Memory B cell (primary cell): ENCODE data around the gene CNOT6L.
"Not testable (repeated sequence)": the region's sequence is repeated elsewhere in the genome, so short reads cannot be mapped to it uniquely, and the experiment has no call there.

Experiments used
- ATAC-seq: fragments of 150-1000 bp; cut with Tn5 transposase; 2 replicates; pipeline ENCODE4 v1.10.0; 2021; ENCODE audit warnings: low read depth, mild to moderate bottlenecking, moderate library complexity
- DNase-seq, 2 donors: peaks; one replicate each; pipeline ENCODE4 v3.0.0; 2022; ENCODE audit warnings: low spot score in 2 of 2
- H3K27ac Mint-ChIP-seq: one replicate; pipeline ENCODE4 v1.8.0; 2022; ENCODE audit warnings: mild to moderate bottlenecking, moderate library complexity, mixed read lengths
- H3K27me3 Mint-ChIP-seq: one replicate; pipeline ENCODE4 v1.8.0; 2022; ENCODE audit warnings: mixed read lengths
- H3K36me3 Mint-ChIP-seq: one replicate; pipeline ENCODE4 v1.8.0; 2022; ENCODE audit warnings: mild to moderate bottlenecking, mixed read lengths
- H3K4me1 Mint-ChIP-seq: one replicate; pipeline ENCODE4 v1.8.0; 2022; ENCODE audit warnings: mixed read lengths
- H3K4me3 Mint-ChIP-seq: one replicate; pipeline ENCODE4 v1.8.0; 2022; ENCODE audit warnings: mild to moderate bottlenecking, moderate library complexity, mixed read lengths
- H3K9me3 Mint-ChIP-seq: one replicate; pipeline ENCODE4 v1.8.0; 2022; ENCODE audit warnings: mixed read lengths

Gene CNOT6L

DNA sequence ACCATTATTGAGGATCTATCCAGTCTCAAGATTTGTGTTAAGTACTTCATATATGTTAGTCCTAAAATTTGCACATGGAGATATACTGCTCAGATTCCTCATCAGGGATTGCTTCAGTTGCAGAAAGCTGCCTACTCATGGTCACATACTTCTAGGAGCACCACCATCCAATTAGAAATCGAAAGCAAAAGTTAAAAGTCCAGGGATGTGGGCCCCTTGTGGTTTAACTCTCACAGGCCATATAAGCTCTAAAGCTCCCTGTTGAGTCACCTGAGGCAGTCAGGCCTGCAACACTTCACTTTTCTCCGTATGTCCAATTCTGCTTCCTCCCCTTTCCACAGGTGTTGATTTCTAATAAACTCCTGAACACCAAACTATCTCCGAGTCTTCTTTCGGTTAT, 84.2 kb downstream of the CNOT6L start:
- ATAC-seq (peak; percentile 77), DNase-seq (peak in 1 of 2 donors; percentile 3)
- Mint-ChIP-seq H3K4me3 (peak overlapping the region; percentile 37), H3K4me1 (peaks cover 27% of the 10 kb centered on the region), H3K36me3 (peaks cover 31% of the 10 kb centered on the region), H3K27me3 (no peaks in the 10 kb centered on the region), H3K27ac (peak overlapping the region; percentile 88), H3K9me3 (no peaks in the 10 kb centered on the region)

DNA sequence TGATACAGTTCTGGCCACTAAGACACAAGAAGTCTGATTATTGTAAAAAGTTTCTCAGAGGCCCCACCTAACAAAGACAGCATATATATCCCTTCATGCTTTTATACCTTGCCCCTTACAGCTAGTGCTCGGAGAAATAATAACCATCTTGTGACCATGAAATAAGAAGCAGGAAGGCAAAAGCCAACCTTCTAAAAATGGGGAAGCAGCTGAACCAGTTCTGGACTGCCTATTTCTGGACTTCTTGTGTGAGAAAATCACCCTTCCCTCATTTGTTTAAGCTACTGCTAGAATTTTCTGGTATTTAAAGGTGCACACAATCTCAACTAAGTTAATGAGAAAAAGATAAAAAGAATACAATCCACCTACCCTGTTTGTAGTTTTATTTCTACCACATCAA, 87.5 kb downstream of the CNOT6L start:
- Mint-ChIP-seq H3K27me3 (no peaks in the 10 kb centered on the region), H3K4me3 (no peak overlapping the region), H3K4me1 (peaks cover 24% of the 10 kb centered on the region), H3K36me3 (peaks cover 33% of the 10 kb centered on the region), H3K27ac (peak overlapping the region; percentile 38), H3K9me3 (no peaks in the 10 kb centered on the region)
- DNase-seq = no peak
- no peak for ATAC-seq

DNA sequence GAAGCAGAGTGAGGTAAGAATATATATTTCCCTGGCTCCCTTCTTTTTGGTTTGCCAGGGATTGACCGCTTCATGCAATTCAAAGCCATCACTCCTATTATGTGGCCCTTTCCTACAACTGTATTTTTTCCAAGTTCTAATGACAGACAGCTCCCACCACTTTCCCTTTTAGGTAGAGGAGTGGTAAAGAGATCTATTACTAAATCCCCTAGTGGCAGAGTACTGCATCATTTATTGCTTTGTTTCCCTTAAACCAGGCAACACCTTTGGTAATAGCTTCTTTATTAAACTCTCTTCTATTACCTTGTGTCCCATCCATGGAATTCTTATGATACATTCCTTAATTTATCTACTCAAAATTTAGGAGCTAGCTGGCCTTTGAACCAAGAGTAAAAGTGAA, 90.7 kb downstream of the CNOT6L start:
- H3K4me1 Mint-ChIP-seq = peaks cover 10% of the 10 kb centered on the region

DNA sequence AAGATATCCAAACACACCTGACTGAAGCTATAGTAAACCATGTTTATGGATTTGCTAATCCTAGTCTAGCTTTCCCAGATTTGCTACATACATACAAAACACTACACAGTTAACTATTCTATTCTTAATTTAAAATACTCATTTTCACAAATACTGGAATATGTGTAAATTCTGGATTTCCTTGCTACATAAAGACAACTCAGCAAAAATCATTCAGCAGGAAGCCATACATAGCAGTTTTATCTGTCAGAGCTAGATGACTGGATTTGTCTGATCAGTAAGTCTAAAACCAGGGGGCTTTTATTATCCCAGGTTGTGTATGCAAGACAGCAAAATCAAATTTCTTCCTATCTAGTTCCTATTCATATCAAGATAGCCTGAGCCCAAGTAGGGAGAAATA, 98.1 kb downstream of the CNOT6L start:
- H3K36me3 Mint-ChIP-seq = peaks cover 17% of the 10 kb centered on the region
- H3K27ac Mint-ChIP-seq = no peak overlapping the region
- no peak for ATAC-seq

More for the DNA sequence above, 90.7 kb downstream of the CNOT6L start:
- Mint-ChIP-seq H3K4me3 (no peak overlapping the region), H3K9me3 (no peaks in the 10 kb centered on the region), H3K27me3 (no peaks in the 10 kb centered on the region), H3K27ac (no peak overlapping the region), H3K36me3 (peaks cover 32% of the 10 kb centered on the region)
- DNase-seq = no peak
- no peak for ATAC-seq

DNA sequence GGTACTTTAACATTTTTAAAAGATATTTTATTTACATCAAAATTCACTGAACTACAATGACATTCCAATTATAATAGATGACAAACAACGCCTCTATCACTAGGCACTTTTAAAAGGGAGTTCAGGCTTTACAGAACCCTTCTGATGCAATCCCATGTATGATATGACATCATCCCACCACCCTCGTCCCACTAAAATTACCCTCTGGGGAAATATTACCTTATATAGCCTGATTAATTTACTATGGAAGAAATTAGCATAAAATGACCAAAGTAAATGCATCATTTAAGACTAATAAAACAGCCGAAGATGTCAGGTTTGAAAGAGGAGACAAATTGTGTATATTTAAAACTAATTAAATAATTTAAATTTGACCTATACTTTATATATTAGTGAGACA, 100.7 kb downstream of the CNOT6L start:
- H3K4me3 Mint-ChIP-seq, H3K4me1 Mint-ChIP-seq, H3K27me3 Mint-ChIP-seq, H3K9me3 Mint-ChIP-seq, H3K27ac Mint-ChIP-seq, ATAC-seq, DNase-seq: not testable (repeated sequence)
- peaks cover 14% of the 10 kb centered on the region for H3K36me3 Mint-ChIP-seq

More for the DNA sequence above, 98.1 kb downstream of the CNOT6L start:
- DNase-seq = no peak
- Mint-ChIP-seq H3K4me3 (no peak overlapping the region), H3K4me1 (no peaks in the 10 kb centered on the region), H3K27me3 (no peaks in the 10 kb centered on the region), H3K9me3 (no peaks in the 10 kb centered on the region)

DNA sequence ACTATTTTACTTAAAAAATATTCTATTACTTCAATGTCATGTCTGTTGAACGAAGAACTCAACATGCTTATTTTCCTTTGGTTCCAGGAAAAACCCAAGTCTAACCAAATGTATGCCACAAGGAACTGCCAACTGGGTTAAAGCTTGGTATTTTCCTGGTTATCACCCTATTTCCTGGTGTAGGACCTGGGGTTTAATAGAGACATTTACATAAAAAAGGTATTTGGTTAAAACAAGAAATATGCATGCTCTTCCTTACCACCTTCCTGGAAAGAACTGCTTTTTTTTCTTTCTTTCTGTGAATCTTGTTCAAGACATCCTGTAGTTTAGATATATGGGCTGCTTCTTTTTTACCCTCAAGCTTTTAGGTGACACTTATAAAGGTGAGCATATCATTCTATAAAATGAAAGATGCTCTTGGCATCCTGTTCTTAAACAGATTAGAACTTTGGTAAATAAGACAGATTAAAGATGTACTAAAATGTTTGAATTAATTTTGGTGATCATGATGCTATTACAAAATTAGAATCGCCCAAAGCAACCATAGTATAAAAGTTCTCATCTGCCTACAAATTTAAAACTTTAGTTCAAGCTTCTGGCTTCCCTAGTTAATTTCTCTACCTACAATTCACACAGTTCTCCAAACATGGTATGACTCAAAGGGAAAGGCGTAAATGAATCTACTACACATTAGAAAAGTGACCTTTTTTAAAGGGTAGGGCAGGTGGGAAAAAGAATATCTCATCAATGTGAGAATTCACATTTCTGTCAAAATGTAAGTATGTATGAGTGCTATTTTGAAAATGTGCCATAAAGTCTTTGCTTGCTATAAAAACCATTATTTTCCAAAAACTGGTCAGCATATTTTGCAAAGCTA, 103.5 kb downstream of the CNOT6L start:
- ATAC-seq (no peak), DNase-seq (no peak)
- Mint-ChIP-seq H3K27ac (peak overlapping the region; percentile 62), H3K4me3 (no peak overlapping the region), H3K36me3 (peaks cover 13% of the 10 kb centered on the region), H3K27me3 (no peaks in the 10 kb centered on the region), H3K9me3 (no peaks in the 10 kb centered on the region), H3K4me1 (peaks cover 4% of the 10 kb centered on the region)

DNA sequence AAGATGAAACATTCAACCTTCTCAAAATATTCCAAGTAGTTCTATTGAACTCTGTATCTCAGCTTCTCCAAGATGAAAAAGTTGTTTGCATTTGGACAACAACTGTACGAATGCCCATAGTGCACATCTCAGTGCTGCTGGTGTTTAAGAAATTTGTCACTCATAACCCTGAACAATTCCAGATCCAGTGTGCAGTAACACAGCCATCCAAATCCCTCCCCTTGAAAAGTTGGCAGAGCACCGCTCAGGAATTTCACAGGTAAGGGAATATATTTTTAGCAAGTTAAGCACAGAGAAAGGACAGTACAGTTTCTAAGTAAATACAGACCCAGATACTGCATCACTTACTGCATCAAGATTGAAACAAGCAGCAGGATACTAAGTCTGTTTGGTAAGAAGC, 104.7 kb downstream of the CNOT6L start:
- DNase-seq (no peak), ATAC-seq (no peak)
- Mint-ChIP-seq H3K27ac (no peak overlapping the region), H3K4me3 (no peak overlapping the region), H3K9me3 (no peaks in the 10 kb centered on the region), H3K27me3 (no peaks in the 10 kb centered on the region), H3K4me1 (peaks cover 4% of the 10 kb centered on the region), H3K36me3 (peaks cover 11% of the 10 kb centered on the region)

DNA sequence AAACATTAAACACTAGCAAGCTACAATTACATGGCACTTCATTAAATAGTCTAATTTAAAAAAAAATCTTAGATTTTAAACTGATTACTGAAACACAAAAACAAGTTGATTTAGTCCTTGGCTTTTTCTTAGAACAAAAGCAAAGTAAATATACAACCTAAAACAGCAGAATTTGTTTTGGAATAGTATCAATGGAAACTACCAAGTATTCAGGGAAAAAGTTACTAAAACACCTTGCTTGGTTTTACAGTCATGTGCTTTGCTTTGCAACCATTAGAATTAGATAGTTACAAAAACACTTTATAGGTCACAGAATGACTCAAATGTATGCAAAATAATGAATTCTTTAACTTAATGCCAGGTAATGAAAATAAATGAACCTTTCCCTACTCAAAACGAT, 105.3 kb downstream of the CNOT6L start:
- Mint-ChIP-seq H3K4me3 (no peak overlapping the region), H3K9me3 (no peaks in the 10 kb centered on the region), H3K4me1 (peaks cover 4% of the 10 kb centered on the region), H3K27me3 (no peaks in the 10 kb centered on the region), H3K36me3 (peaks cover 9% of the 10 kb centered on the region), H3K27ac (no peak overlapping the region)
- no peak for DNase-seq
- ATAC-seq = no peak

DNA sequence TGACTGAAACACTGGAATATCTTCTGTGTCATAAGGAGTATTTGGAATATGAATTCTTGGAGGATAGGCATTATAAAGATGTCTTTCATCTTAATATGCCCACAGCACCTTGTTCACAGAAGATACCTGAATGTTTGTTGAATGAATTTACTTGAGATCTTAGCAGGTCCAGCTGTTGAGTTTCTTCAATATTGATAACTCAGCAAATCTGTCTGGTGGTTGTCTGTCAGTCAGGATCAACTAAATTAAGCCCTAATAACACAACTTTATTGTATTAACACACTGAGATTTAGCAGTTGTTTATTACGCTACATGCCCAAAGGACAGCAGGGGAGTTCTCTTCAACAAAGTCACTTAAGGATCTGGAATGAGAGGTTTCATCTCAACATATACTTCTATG, 106.5 kb downstream of the CNOT6L start:
- DNase-seq (no peak), ATAC-seq (no peak)
- no peaks in the 10 kb centered on the region for H3K9me3 Mint-ChIP-seq
- H3K4me3 Mint-ChIP-seq = no peak overlapping the region
- H3K27ac Mint-ChIP-seq = peak overlapping the region; percentile 16
- H3K36me3 Mint-ChIP-seq = peaks cover 9% of the 10 kb centered on the region
- H3K27me3 Mint-ChIP-seq = no peaks in the 10 kb centered on the region
- H3K4me1 Mint-ChIP-seq = peaks cover 4% of the 10 kb centered on the region

DNA sequence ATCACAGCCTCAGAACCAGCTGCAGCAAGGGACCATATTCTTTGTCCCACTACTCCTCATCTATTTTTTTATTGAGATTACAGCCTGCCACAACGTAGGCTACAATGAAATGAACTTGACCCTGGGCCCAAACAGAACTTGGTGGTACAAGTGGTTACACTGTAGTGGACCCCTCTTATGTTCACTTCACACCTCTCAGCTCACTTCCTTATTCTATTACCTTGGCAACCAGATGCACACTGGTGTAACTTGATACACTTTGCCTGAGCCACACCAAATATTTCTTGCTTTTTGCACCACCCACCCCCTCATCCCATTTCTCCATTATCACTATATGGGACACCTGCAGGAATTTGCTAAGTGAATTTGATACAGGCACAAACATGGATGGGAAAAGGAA, 107.7 kb downstream of the CNOT6L start:
- Mint-ChIP-seq H3K9me3 (no peaks in the 10 kb centered on the region), H3K4me1 (peaks cover 4% of the 10 kb centered on the region), H3K27me3 (no peaks in the 10 kb centered on the region), H3K36me3 (peaks cover 9% of the 10 kb centered on the region), H3K27ac (peak overlapping the region; percentile 29), H3K4me3 (no peak overlapping the region)
- ATAC-seq (peak; percentile 45), DNase-seq (no peak)

DNA sequence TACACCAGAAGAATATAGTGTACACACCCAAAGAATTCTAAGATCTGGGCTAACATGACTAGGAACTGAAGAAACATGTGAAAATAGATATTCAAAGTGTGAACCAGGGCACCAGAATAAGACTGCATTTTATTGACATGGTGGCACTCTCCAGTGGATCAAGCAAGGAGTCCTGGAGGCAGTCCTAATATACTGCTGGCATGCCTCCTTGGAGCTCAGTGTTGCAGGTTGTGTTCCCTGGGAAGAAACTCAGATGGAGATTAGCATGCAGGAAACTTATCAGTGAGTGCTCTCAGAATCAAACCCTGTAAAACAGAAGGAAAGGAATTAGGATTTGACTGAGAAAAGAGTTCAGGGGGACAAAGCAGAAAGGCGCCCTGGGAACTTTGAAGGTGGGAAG, 108.5 kb downstream of the CNOT6L start:
- H3K27me3 Mint-ChIP-seq = no peaks in the 10 kb centered on the region

DNA sequence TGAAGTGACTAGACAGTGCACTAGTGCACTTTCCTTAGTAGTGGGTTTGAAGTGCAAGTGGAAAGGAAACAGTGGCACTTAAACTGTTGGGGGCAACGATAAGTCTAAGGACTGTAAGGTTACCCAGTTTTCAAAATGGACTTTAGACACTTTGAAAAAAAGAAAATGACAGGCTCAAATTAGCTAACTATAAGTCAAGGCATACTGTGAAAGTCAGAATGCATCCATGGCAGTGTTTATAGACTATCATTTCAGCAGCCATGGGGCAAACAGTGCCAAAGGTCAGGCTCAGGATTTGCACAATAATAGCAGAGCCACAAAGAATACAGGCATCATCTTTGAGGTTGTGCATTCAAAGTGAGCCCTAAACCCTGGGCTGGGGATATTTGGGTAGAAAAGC, 109.1 kb downstream of the CNOT6L start:
- Mint-ChIP-seq H3K4me1 (peaks cover 4% of the 10 kb centered on the region), H3K4me3 (no peak overlapping the region), H3K27ac (no peak overlapping the region), H3K27me3 (no peaks in the 10 kb centered on the region), H3K36me3 (peaks cover 9% of the 10 kb centered on the region), H3K9me3 (no peaks in the 10 kb centered on the region)
- DNase-seq (no peak), ATAC-seq (no peak)

More for the DNA sequence above, 108.5 kb downstream of the CNOT6L start:
- H3K36me3 Mint-ChIP-seq = peaks cover 9% of the 10 kb centered on the region
- ATAC-seq = no peak
- H3K4me3 Mint-ChIP-seq = no peak overlapping the region
- peaks cover 4% of the 10 kb centered on the region for H3K4me1 Mint-ChIP-seq
- no peaks in the 10 kb centered on the region for H3K9me3 Mint-ChIP-seq
- H3K27ac Mint-ChIP-seq = peak overlapping the region; percentile 48
- no peak for DNase-seq

DNA sequence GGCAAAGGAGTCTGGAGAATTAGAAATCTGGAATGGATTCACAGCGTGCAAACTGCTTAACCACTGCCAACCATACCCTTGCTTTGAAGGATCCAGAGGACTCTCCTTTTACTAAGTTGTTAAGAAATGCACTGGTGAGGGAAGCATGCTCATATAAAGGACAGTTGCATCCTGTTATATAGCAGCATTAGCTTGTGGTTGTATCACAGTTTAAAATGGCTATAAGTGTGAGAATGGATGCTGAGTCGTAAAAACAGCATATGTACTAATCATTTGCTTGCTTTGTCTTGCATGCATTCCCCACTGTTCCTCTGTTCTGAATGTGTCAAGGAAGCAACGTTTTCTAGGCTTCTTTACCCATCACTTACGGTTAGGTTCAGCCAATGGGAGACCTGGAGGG, 112.5 kb downstream of the CNOT6L start:
- peaks cover 2% of the 10 kb centered on the region for H3K4me1 Mint-ChIP-seq
- H3K27me3 Mint-ChIP-seq = no peaks in the 10 kb centered on the region
- DNase-seq (no peak), ATAC-seq (no peak)
- no peak overlapping the region for H3K27ac Mint-ChIP-seq
- H3K36me3 Mint-ChIP-seq = peaks cover 2% of the 10 kb centered on the region
- no peak overlapping the region for H3K4me3 Mint-ChIP-seq
- H3K9me3 Mint-ChIP-seq = no peaks in the 10 kb centered on the region

DNA sequence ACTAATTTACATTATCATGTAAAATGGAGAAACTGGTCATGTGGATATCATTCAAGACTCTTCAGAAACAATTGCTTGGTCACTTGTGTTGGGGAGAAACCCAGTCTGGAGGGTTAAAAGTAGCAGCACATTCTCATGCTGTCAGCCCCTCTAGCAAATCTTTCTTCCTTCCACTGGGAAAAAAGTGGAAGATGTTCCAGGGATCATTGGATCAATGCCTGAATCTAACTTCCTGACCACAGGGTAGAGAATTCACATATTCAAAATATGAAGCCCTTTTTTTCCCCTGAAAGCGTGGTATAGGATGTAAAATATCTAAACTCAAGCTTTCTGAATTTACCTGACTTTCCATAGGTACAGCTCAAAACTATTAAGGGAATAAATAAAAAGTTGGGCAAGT, 115.5 kb downstream of the CNOT6L start:
- Mint-ChIP-seq H3K4me1 (no peaks in the 10 kb centered on the region), H3K9me3 (no peaks in the 10 kb centered on the region), H3K27ac (no peak overlapping the region), H3K4me3 (no peak overlapping the region), H3K27me3 (no peaks in the 10 kb centered on the region), H3K36me3 (no peaks in the 10 kb centered on the region)
- DNase-seq (no peak), ATAC-seq (no peak)

DNA sequence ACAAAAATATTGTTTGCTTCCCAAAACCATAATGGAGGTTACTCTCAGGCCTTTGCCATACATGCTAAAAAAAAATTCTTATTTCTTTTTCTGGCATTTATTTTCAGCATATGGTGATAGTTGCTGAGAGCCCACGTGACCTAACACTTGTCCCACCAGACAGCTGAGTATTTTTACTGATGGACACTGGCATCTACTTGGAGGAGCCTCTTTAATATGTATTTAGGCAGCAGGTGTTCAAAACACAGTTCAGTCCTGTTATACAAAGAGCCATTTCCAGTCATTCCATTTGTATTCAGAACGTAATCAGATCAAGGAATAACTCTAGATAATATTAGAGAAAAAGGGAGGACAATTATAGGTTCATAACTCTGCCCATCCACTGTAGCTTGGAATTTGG, 118.0 kb downstream of the CNOT6L start:
- no peaks in the 10 kb centered on the region for H3K36me3 Mint-ChIP-seq
- DNase-seq (no peak), ATAC-seq (no peak)
- H3K4me1 Mint-ChIP-seq = no peaks in the 10 kb centered on the region
- H3K27ac Mint-ChIP-seq = no peak overlapping the region
- no peak overlapping the region for H3K4me3 Mint-ChIP-seq
- no peaks in the 10 kb centered on the region for H3K9me3 Mint-ChIP-seq
- H3K27me3 Mint-ChIP-seq = no peaks in the 10 kb centered on the region
